Measurements from ENCODE around the gene F11R.
A peak's percentile ranks its signal among the peaks of the same experiment; 100 is the strongest.

The F11R gene

GRCh38 chr1:161044535-161044907, 23.6 kb upstream of the F11R start:
- peak overlapping the region; percentile 85 for H3K4me3 ChIP-seq (ENCODE audit: low read depth, low read length)
- in situ Hi-C loops (cut with HindIII; ENCODE audit: low sequenced_read_pairs), result loop anchor here (25.0 kb wide), 1 partner anchor 93 kb away; the partner anchor contains the start of gene DEDD
- TF ChIP-seq, protein P1, sequence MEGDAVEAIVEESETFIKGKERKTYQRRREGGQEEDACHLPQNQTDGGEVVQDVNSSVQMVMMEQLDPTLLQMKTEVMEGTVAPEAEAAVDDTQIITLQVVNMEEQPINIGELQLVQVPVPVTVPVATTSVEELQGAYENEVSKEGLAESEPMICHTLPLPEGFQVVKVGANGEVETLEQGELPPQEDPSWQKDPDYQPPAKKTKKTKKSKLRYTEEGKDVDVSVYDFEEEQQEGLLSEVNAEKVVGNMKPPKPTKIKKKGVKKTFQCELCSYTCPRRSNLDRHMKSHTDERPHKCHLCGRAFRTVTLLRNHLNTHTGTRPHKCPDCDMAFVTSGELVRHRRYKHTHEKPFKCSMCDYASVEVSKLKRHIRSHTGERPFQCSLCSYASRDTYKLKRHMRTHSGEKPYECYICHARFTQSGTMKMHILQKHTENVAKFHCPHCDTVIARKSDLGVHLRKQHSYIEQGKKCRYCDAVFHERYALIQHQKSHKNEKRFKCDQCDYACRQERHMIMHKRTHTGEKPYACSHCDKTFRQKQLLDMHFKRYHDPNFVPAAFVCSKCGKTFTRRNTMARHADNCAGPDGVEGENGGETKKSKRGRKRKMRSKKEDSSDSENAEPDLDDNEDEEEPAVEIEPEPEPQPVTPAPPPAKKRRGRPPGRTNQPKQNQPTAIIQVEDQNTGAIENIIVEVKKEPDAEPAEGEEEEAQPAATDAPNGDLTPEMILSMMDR (IDR thresholded peaks at IDR 0.05; ENCODE audit: low read depth, low read length), result no peak
- DNase-seq (ENCODE audit: low read depth, low spot score), result no peak

GRCh38 chr1:161039546-161039945, 18.6 kb upstream of the F11R start:
- no peak overlapping the region for H3K4me3 ChIP-seq (ENCODE audit: low read depth, low read length)
- in situ Hi-C loops (cut with HindIII; ENCODE audit: low sequenced_read_pairs), result loop anchor here (25.0 kb wide), 1 partner anchor 98 kb away; the partner anchor contains the start of gene DEDD
- DNase-seq (ENCODE audit: low read depth, low spot score), result no peak
- TF ChIP-seq, protein P1 (IDR thresholded peaks at IDR 0.05; ENCODE audit: low read depth, low read length), result no peak

GRCh38 chr1:161039154-161039545, 18.2 kb upstream of the F11R start:
- TF ChIP-seq, protein P1 (IDR thresholded peaks at IDR 0.05; ENCODE audit: low read depth, low read length), result no peak
- H3K4me3 ChIP-seq (ENCODE audit: low read depth, low read length), result peak overlapping the region; percentile 39
- DNase-seq (ENCODE audit: low read depth, low spot score), result no peak
- in situ Hi-C loops (cut with HindIII; ENCODE audit: low sequenced_read_pairs), result loop anchor here (25.0 kb wide), 1 partner anchor 98 kb away; the partner anchor contains the start of gene DEDD

DNA sequence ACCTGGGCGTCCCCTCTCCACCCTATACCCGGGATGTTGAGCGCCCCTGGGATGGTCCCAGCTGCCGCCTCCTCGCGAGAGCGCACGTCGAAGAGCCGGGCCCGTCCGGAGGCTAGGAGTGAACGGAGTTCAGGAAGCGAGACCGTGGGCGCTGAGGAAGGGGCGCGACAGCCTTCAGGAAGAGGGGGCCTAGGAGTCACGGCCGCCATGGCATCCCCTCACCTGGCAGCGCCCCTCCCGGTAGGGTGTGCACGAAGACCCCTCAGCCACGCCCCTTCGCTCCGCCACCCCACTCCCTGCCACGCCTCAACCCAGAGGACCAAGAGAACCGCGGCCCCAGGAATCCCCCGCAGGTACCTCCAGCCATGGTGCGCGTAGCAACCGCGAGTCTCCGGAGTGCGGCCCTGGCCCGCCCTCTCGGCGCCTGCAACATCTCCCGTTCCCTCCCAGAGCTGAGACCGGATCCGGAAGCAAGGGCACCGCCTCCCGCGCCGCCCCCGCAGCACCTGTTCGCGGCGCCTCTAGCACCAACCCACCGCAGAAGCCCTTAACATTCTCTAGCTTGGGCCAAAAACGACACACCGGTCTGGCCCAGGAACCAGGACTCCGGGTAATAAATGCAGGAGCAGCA, 17.7 kb upstream of the F11R start, which contains the start of gene TSTD1:
TSS of gene TSTD1 (minus strand) at position 442 of the 631 bp plus-strand sequence. CDS start at position 367, 75 bp downstream.
- TF ChIP-seq, protein P1 (IDR thresholded peaks at IDR 0.05; ENCODE audit: low read depth, low read length), result no peak
- no peak for DNase-seq (ENCODE audit: low read depth, low spot score)
- H3K4me3 ChIP-seq (ENCODE audit: low read depth, low read length), result peak within 1 kb of the TSS; percentile 39
- in situ Hi-C loops (cut with HindIII; ENCODE audit: low sequenced_read_pairs), result loop anchor here (25.0 kb wide), 1 partner anchor 99 kb away; the partner anchor contains the start of gene DEDD

- in situ Hi-C loops (cut with HindIII; ENCODE audit: low sequenced_read_pairs), result loop anchor here (25.0 kb wide), 1 partner anchor 99 kb away; the partner anchor contains the start of gene DEDD
- H3K4me3 ChIP-seq (ENCODE audit: low read depth, low read length), result peak overlapping the region; percentile 39
- TF ChIP-seq, protein P1 (IDR thresholded peaks at IDR 0.05; ENCODE audit: low read depth, low read length), result no peak
- no peak for DNase-seq (ENCODE audit: low read depth, low spot score)
Measured at GRCh38 chr1:161037661-161038522, 16.9 kb upstream of the F11R start.

GRCh38 chr1:161033751-161034150, 12.8 kb upstream of the F11R start:
- TF ChIP-seq, protein P1 (IDR thresholded peaks at IDR 0.05; ENCODE audit: low read depth, low read length), result no peak
- DNase-seq (ENCODE audit: low read depth, low spot score), result no peak
- in situ Hi-C loops (cut with HindIII; ENCODE audit: low sequenced_read_pairs), result loop anchor here (25.0 kb wide), 1 partner anchor 104 kb away; the partner anchor contains the start of gene DEDD
- H3K4me3 ChIP-seq (ENCODE audit: low read depth, low read length), result no peak overlapping the region

Data from astrocyte of the spinal cord (primary cell).